MCF 10A (cell line): ENCODE data around the gene C2CD4C. TPM values are rescaled to one million over a fixed set of nuclear protein-coding genes. Genes with fewer than 3 reads are reported as not detected.
A peak's percentile ranks its signal among the peaks of the same experiment; 100 is the strongest.
"Not testable (repeated sequence)": the region's sequence is repeated elsewhere in the genome, so short reads cannot be mapped to it uniquely, and the experiment has no call there.

ENCODE experiments used
- BruUV-seq: library from RNA; stranded (reverse); fragments of 400-500 nt; replicated peaks from 2 replicates; lab custom pipeline; 2021; lab: Mats Ljungman, UMichigan
- CTCF ChIA-PET: fragments of 300-600 bp; sonication (Branson Sonifier 250); formaldehyde crosslinking; extraction: SDS; loops from one replicate; lab custom pipeline; 2021; ENCODE audit warnings: antibody characterized with exemption, inconsistent platforms; lab: Yijun Ruan, JAX
- POLR2A ChIA-PET: fragments of 300-600, 350-650 bp; sonication (Branson Sonifier 250); formaldehyde crosslinking; extraction: SDS; loops from one replicate; lab custom pipeline; 2020; ENCODE audit warnings: antibody characterized with exemption, inconsistent platforms; lab: Yijun Ruan, JAX
- DNase-seq: peaks from one replicate; pipeline ENCODE4 v3.0.0-alpha.2; 2018; ENCODE audit not compliant: unreplicated experiment
- H3K27ac Mint-ChIP-seq: one replicate; pipeline ENCODE4 v1.8.0; 2022; ENCODE audit warnings: mild to moderate bottlenecking, low read depth, mixed read lengths; ENCODE audit not compliant: unreplicated experiment
- H3K27me3 Mint-ChIP-seq: one replicate; pipeline ENCODE4 v1.8.0; 2022; ENCODE audit warnings: mixed read lengths; ENCODE audit not compliant: insufficient read depth, unreplicated experiment
- H3K36me3 Mint-ChIP-seq: one replicate; pipeline ENCODE4 v1.8.0; 2022; ENCODE audit warnings: mild to moderate bottlenecking, moderate library complexity, mixed read lengths; ENCODE audit not compliant: insufficient read depth, unreplicated experiment
- H3K4me1 Mint-ChIP-seq: one replicate; pipeline ENCODE4 v1.8.0; 2022; ENCODE audit warnings: mixed read lengths; ENCODE audit not compliant: insufficient read depth, unreplicated experiment
- H3K4me3 Mint-ChIP-seq: one replicate; pipeline ENCODE4 v1.8.0; 2022; ENCODE audit warnings: mild to moderate bottlenecking, moderate library complexity, mixed read lengths; ENCODE audit not compliant: unreplicated experiment
- H3K9me3 Mint-ChIP-seq: one replicate; pipeline ENCODE4 v1.8.0; 2022; ENCODE audit warnings: mixed read lengths; ENCODE audit not compliant: unreplicated experiment
- intact Hi-C: fragments of 100-400 bp; cut with micrococcal nuclease; formaldehyde crosslinking; loops from 2 replicates; pipeline ENCODE4 v1.14.1; 2022
- total RNA-seq: library from RNA; stranded (reverse); gene quantifications from 2 replicates; pipeline ENCODE4 v1.2.3, GENCODE V29; 2022
- TF ChIP-seq, protein P1 (sequence below): fragments of 200-600 bp; IDR thresholded peaks from one replicate; pipeline ENCODE4 v1.8.0; 2022; ENCODE audit warnings: antibody characterized with exemption, mild to moderate bottlenecking; ENCODE audit not compliant: unreplicated experiment

The C2CD4C gene
- total RNA-seq, 1 experiment from 2014 or later = 0.49 TPM

- intact Hi-C loops = loop anchor here (10.0 kb wide), 1 partner anchor 115 kb away; the partner anchor contains the start of gene TPGS1
- H3K27ac Mint-ChIP-seq = no peak overlapping the region
- TF ChIP-seq, protein P1, sequence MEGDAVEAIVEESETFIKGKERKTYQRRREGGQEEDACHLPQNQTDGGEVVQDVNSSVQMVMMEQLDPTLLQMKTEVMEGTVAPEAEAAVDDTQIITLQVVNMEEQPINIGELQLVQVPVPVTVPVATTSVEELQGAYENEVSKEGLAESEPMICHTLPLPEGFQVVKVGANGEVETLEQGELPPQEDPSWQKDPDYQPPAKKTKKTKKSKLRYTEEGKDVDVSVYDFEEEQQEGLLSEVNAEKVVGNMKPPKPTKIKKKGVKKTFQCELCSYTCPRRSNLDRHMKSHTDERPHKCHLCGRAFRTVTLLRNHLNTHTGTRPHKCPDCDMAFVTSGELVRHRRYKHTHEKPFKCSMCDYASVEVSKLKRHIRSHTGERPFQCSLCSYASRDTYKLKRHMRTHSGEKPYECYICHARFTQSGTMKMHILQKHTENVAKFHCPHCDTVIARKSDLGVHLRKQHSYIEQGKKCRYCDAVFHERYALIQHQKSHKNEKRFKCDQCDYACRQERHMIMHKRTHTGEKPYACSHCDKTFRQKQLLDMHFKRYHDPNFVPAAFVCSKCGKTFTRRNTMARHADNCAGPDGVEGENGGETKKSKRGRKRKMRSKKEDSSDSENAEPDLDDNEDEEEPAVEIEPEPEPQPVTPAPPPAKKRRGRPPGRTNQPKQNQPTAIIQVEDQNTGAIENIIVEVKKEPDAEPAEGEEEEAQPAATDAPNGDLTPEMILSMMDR = no peak
- H3K9me3 Mint-ChIP-seq = peaks cover 9% of the 10 kb centered on the region
- H3K36me3 Mint-ChIP-seq = peaks cover 12% of the 10 kb centered on the region
- BruUV-seq = no TSS peak
- peaks cover 9% of the 10 kb centered on the region for H3K4me1 Mint-ChIP-seq
- ChIA-PET POLR2A (no interaction called here), CTCF (no interaction called here)
- H3K4me3 Mint-ChIP-seq = no peak overlapping the region
- DNase-seq = no peak
- H3K27me3 Mint-ChIP-seq = no peaks in the 10 kb centered on the region
Measured at GRCh38 chr19:389255-389934, 19.6 kb downstream of the C2CD4C start.

DNA sequence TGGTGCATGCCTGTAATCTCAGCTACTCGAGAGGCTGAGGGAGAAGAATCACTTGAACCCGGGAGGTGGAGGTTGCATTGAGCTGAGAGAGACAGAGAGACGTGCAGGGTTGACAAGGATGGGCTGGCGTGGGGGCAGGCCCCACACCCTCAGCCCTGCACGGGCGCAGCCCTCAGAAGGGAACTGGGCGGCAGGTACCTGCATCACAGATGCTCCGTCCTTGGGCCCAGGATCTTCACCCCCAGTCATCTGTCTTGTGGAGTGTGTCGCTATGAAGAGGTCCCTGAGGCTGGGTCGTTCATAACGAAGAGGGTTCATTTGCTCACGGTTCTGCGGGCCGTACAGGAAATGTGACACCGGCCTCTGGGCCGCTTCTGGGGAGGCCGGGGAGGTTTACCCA lies 20.3 kb downstream of the C2CD4C start:
- TF ChIP-seq, protein P1 = no peak
- H3K36me3 Mint-ChIP-seq = peaks cover 7% of the 10 kb centered on the region
- CTCF ChIA-PET = no interaction called here
- H3K27ac Mint-ChIP-seq = peak overlapping the region; percentile 75
- H3K9me3 Mint-ChIP-seq = peaks cover 9% of the 10 kb centered on the region
- POLR2A ChIA-PET = no interaction called here
- DNase-seq = no peak
- peaks cover 9% of the 10 kb centered on the region for H3K4me1 Mint-ChIP-seq
- BruUV-seq = no TSS peak
- no peak overlapping the region for H3K4me3 Mint-ChIP-seq
- no peaks in the 10 kb centered on the region for H3K27me3 Mint-ChIP-seq
- intact Hi-C loops = loop anchor here (10.0 kb wide), 1 partner anchor 116 kb away; the partner anchor contains the start of gene TPGS1

DNA sequence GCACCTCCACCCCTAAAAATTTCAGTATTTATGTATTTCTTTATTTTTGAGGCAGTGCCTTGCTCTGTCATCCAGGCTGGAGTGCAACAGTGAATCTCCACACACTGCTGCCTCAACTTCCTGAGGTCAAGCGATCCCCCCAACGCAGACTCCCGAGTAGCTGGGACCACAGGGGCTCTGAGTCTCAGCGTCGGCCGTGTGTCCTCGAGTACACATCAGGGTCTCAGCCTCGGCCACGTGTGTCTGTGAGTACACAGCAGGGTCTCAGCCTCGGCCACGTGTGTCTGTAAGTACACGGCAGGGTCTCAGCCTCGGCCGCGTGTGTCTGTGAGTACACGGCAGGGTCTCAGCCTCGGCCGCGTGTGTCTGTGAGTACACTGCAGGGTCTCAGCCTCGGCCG lies 21.2 kb downstream of the C2CD4C start:
- ChIA-PET CTCF (no interaction called here), POLR2A (interaction anchor here (0.8 kb wide), 1 partner anchor 98 kb away, joined by 3 read pairs; no protein-coding TSS in a partner anchor)
- peaks cover under 1% of the 10 kb centered on the region for H3K9me3 Mint-ChIP-seq
- BruUV-seq = no TSS peak
- intact Hi-C loops = loop anchor here (10.0 kb wide), 1 partner anchor 117 kb away; the partner anchor contains the start of gene TPGS1
- peak overlapping the region; percentile 75 for H3K27ac Mint-ChIP-seq
- H3K4me3 Mint-ChIP-seq = no peak overlapping the region
- no peaks in the 10 kb centered on the region for H3K27me3 Mint-ChIP-seq
- TF ChIP-seq, protein P1 = no peak
- peaks cover 17% of the 10 kb centered on the region for H3K4me1 Mint-ChIP-seq
- no peak for DNase-seq
- H3K36me3 Mint-ChIP-seq = peaks cover 4% of the 10 kb centered on the region

- POLR2A ChIA-PET, H3K4me3 Mint-ChIP-seq, BruUV-seq, H3K27me3 Mint-ChIP-seq, H3K36me3 Mint-ChIP-seq, H3K9me3 Mint-ChIP-seq, CTCF ChIA-PET, DNase-seq: not testable (repeated sequence)
- intact Hi-C loops = loop anchor here (10.0 kb wide), 1 partner anchor 118 kb away; the partner anchor contains the start of gene TPGS1
- Mint-ChIP-seq H3K4me1 (peaks cover 22% of the 10 kb centered on the region), H3K27ac (peak overlapping the region; percentile 49)
Measured at GRCh38 chr19:386632-387301, 22.2 kb downstream of the C2CD4C start.

GRCh38 chr19:386189-386588 lies 22.8 kb downstream of the C2CD4C start:
- H3K27me3 Mint-ChIP-seq, H3K4me3 Mint-ChIP-seq, H3K9me3 Mint-ChIP-seq, H3K36me3 Mint-ChIP-seq, DNase-seq, POLR2A ChIA-PET, BruUV-seq, CTCF ChIA-PET: not testable (repeated sequence)
- Mint-ChIP-seq H3K4me1 (peaks cover 22% of the 10 kb centered on the region), H3K27ac (peak overlapping the region; percentile 49)
- intact Hi-C loops = loop anchor here (10.0 kb wide), 1 partner anchor 119 kb away; the partner anchor contains the start of gene TPGS1
